Left lung (tissue), 10 donors: ENCODE data around the gene HCFC1. TPM values are rescaled to one million over a fixed set of nuclear protein-coding genes. Genes with fewer than 3 reads are reported as not detected.
"Not testable (repeated sequence)": the region's sequence is repeated elsewhere in the genome, so short reads cannot be mapped to it uniquely, and the experiment has no call there.

ENCODE experiments used
- ATAC-seq: fragments of 200-7000 bp; cut with Tn5 transposase; one replicate; pipeline ENCODE4 v1.9.1; 2020; ENCODE audit warnings: moderate library complexity
- DNase-seq, 4 donors: peaks; one replicate each; pipeline ENCODE4 v3.0.0-alpha.2; 2013 to 2020
- H3K27ac ChIP-seq, 2 donors: fragments of 200-600 bp; sonication (generic) in 1 of 2; one replicate each; pipeline versions ENCODE4 v1.5.0 to v1.8.0; 2020 to 2021
- H3K27me3 ChIP-seq, 2 donors: fragments of 200-600 bp; sonication (generic) in 1 of 2; one replicate each; pipeline versions ENCODE4 v1.5.0 to v1.8.0; 2020 to 2021
- H3K36me3 ChIP-seq, 2 donors: fragments of 200-600 bp; sonication (generic) in 1 of 2; one replicate each; pipeline versions ENCODE4 v1.5.0 to v1.8.0; 2020 to 2021
- H3K4me1 ChIP-seq, 2 donors: fragments of 200-600 bp; one replicate each; pipeline ENCODE4 v1.8.0; 2021
- H3K4me3 ChIP-seq, 2 donors: fragments of 200-600 bp; sonication (generic) in 1 of 2; one replicate each; pipeline versions ENCODE4 v1.5.0 to v1.8.0; 2020 to 2021; ENCODE audit warnings: mild to moderate bottlenecking in 1 of 2
- H3K9me3 ChIP-seq, 2 donors: fragments of 200-600 bp; sonication (generic) in 1 of 2; one replicate each; pipeline versions ENCODE4 v1.5.0 to v1.8.0; 2020 to 2021
- CTCF ChIP-seq, 2 donors: fragments of 200-600 bp; sonication (generic) in 1 of 2; IDR thresholded peaks; one replicate each; pipeline versions ENCODE4 v1.5.0 to v1.8.0; 2021; ENCODE audit warnings: antibody characterized with exemption in 2 of 2
- intact Hi-C, 2 donors: fragments of 100-400 bp; cut with DNase I; formaldehyde crosslinking; loops; one replicate each; pipeline versions ENCODE4 v1.11.2 to v1.14.2; 2022
- polyA plus RNA-seq, 6 donors: library from polyadenylated mRNA; unstranded; fragments of 120-200 nt; gene quantifications; one replicate each; pipeline ENCODE4 v1.2.1, GENCODE V29; 2013; ENCODE audit not compliant: insufficient read length in 6 of 6
- total RNA-seq, 2 donors: library from RNA; stranded (reverse); fragmentation: NEBNext Ultra II Directional; extraction: Animal tissue kit (Norgen Biotek cat#: 25700); gene quantifications; one replicate each; pipeline ENCODE4 v1.2.1, GENCODE V29; 2021
- donor health status: DM: no; HTN: yes; CAD: no.
- donor health status: DM: no; HTN: no; CAD: no.

HCFC1 gene
- total and polyA plus RNA-seq, 8 donors = 28.4 to 58.1 (median 43.9) TPM

- DNase-seq (no peak), ATAC-seq (no peak)
- Histone ChIP-seq H3K27me3 (peaks cover 0 to 6% of the 10 kb centered on the region in 2 donors), H3K9me3 (no peaks in the 10 kb centered on the region), H3K36me3 (no peaks in the 10 kb centered on the region), H3K27ac (no peak overlapping the region), H3K4me1 (peaks cover 0 to 18% of the 10 kb centered on the region in 2 donors), H3K4me3 (no peak overlapping the region)
- intact Hi-C loops = no loop called here
- no peak for TF ChIP-seq CTCF (IDR thresholded peaks at IDR 0.05)
Observed at GRCh38 chrX:153995504-153995903, 23.9 kb upstream of the HCFC1 start.

GRCh38 chrX:153994398-153994797, 22.8 kb upstream of the HCFC1 start:
- H3K36me3 ChIP-seq, DNase-seq, H3K27me3 ChIP-seq, ATAC-seq, intact Hi-C loops, H3K27ac ChIP-seq, H3K9me3 ChIP-seq, H3K4me1 ChIP-seq, H3K4me3 ChIP-seq: not testable (repeated sequence)

GRCh38 chrX:153993978-153994377, 22.4 kb upstream of the HCFC1 start:
- H3K27me3 ChIP-seq = peaks cover 0 to 6% of the 10 kb centered on the region in 2 donors
- intact Hi-C loops = no loop called here
- H3K4me1 ChIP-seq = peaks cover 0 to 6% of the 10 kb centered on the region in 2 donors
- DNase-seq (no peak), ATAC-seq (no peak)
- TF ChIP-seq CTCF (IDR thresholded peaks at IDR 0.05) = no peak
- no peak overlapping the region for H3K27ac ChIP-seq
- no peaks in the 10 kb centered on the region for H3K9me3 ChIP-seq
- H3K4me3 ChIP-seq = no peak overlapping the region
- H3K36me3 ChIP-seq = no peaks in the 10 kb centered on the region

- no peak overlapping the region for H3K27ac ChIP-seq
- no peak overlapping the region for H3K4me3 ChIP-seq
- H3K27me3 ChIP-seq = peaks cover 0 to 9% of the 10 kb centered on the region in 2 donors
- ATAC-seq = no peak
- no peak for TF ChIP-seq CTCF (IDR thresholded peaks at IDR 0.05)
- no peaks in the 10 kb centered on the region for H3K36me3 ChIP-seq
- DNase-seq = no peak
- intact Hi-C loops = no loop called here
- H3K9me3 ChIP-seq = no peaks in the 10 kb centered on the region
- peaks cover 0 to 6% of the 10 kb centered on the region in 2 donors for H3K4me1 ChIP-seq
Observed at GRCh38 chrX:153993079-153993478, 21.5 kb upstream of the HCFC1 start.

GRCh38 chrX:153992180-153992579, 20.6 kb upstream of the HCFC1 start:
- DNase-seq (no peak), ATAC-seq (no peak)
- intact Hi-C loops = no loop called here
- no peak for TF ChIP-seq CTCF (IDR thresholded peaks at IDR 0.05)
- Histone ChIP-seq H3K27ac (no peak overlapping the region), H3K4me3 (no peak overlapping the region), H3K4me1 (peaks cover 0 to 6% of the 10 kb centered on the region in 2 donors), H3K36me3 (no peaks in the 10 kb centered on the region), H3K9me3 (no peaks in the 10 kb centered on the region), H3K27me3 (peaks cover 0 to 9% of the 10 kb centered on the region in 2 donors)

- peaks cover 0 to 6% of the 10 kb centered on the region in 2 donors for H3K4me1 ChIP-seq
- intact Hi-C loops = no loop called here
- TF ChIP-seq CTCF (IDR thresholded peaks at IDR 0.05) = no peak
- no peak overlapping the region for H3K27ac ChIP-seq
- no peak for ATAC-seq
- H3K36me3 ChIP-seq = no peaks in the 10 kb centered on the region
- no peaks in the 10 kb centered on the region for H3K9me3 ChIP-seq
- H3K27me3 ChIP-seq = peaks cover 0 to 9% of the 10 kb centered on the region in 2 donors
- no peak for DNase-seq
- no peak overlapping the region for H3K4me3 ChIP-seq
Observed at GRCh38 chrX:153991013-153991580, 19.5 kb upstream of the HCFC1 start.
